Bone marrow (tissue), 2 donors: ENCODE data around the gene HRCT1.

Source experiments
- DNase-seq, 2 donors: peaks; one replicate each; lab custom pipeline; 2025; lab: John Stamatoyannopoulos, UW

The HRCT1 gene

DNA sequence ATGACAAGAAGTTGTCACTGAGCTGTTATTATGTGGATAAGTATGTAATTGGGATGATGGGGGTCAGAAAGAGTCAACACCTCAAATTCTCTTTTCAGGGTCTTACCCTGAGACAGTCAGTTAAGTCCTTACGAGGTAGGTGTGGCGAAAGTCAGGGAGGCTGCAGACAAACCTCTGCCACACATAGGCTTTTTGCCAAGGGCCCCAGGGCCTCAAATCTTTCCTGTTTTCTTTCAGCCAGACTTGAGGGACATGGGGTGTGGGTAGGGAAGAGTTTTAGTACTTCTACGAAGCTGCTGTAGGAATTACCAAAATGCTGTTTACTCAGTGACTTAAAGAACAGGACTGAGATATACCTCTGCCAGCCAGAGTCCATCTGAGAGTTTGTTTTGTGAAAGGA, 38.2 kb downstream of the HRCT1 start:
- no peak for DNase-seq

DNA sequence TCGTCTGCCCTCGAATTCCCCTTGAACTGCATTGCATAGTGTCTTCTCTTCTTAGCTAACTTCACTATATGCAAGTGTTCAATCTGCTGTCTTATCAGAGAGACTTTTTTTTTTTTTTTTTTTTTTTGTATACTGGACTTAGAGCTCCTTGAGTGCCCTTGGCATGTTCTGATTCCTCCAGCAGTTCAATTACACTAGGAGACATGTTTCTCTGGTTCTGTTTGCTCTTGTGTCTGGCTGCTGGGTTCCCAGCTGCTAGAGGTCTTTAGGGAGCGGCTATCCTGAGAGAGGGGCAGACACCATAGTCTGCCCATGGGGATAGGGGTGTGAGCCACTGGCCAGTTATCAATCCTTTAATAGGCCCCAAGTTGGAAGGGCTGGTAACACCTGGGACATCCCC, 38.8 kb downstream of the HRCT1 start:
- DNase-seq = no peak

DNA sequence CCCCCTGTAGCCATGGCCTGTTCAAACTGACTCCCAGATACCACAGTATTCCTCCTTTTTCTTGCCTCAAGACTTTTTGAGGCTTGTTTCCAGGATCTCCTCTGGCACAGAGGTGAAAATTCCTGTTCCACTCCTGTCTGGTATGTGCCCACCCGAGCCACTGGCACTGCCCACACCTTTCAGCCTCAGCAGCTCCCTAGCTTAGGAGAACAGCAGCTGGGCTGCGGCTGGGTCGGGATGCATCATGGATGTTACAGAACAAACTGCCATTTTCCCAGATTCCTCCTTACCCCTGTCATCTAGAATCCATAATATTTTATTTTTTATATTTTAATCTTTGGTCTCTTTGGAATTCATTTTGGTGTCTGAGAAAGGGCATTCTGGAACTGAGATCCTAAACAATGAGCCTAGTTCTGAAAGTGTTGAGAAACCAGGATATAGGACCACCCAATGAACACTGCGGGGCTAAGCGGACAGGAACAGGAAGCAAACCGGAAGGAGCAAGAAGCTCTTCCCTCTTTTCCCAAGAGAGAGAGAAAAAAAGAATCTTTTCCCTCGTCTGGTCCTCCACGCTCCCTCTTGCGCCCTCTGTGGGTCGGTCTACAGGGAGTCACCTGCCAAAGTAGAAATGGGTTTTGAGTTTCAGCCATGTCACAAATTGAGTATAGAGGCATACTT, 39.5 kb downstream of the HRCT1 start:
- peak in 1 of 2 donors; percentile 40 for DNase-seq

DNA sequence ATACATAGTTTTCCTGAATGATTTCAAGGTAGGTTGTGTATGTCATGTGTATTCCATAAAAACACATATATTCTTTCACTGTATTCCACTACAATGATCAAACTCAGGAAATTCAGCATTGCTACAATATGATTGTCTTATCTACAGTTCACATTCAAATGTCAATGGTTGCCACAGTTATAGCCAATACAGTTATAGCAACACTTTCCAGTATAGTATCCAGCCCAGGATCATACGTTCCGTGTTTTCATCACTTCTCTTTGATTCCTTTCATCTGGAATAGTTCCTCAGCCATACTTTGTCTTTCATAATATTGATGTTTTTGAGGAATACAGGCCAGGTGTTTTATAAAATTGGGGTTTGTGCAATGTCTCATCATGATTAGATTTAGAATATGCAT, 42.4 kb downstream of the HRCT1 start:
- no peak for DNase-seq

DNA sequence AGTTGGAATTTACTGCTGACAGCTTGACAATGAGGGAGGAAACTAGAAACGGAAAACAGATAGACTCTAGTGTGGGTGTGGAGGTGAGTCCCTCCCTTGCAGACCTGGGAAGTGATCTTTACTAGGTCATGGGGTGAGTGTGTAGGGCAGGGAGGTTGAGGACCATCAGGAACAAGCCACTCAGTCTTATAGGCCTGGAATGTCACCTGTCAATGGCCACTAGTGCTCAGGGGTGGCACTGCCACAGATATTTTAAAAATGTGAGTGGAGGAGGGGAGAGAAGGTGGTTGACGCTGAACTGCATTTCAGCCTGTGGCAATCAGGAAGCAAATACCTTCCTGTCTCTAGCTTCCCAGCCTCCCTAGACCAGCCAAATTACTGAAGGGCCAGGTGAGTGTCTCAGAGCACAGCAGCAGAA, 42.9 kb downstream of the HRCT1 start:
- no peak for DNase-seq

DNA sequence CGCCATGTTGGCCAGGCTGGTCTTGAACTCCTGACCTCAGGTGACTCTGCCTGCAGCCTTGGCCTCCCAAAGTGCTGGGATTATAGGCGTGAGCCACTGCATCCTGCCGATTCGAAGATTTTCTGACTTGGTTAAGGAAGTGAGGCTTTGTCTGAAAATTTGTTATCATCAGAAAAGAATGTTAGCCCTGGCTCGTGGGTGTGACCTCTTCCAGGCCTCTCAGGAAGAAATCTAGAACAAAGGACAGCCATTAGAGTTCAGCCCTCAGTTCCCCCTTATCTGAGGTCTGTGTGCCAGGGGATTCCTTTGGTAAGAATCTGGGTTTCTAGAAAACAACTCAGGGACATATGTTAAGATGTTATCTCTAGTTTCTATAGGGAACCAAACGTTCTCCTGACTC, 45.7 kb downstream of the HRCT1 start:
- DNase-seq = no peak

DNA sequence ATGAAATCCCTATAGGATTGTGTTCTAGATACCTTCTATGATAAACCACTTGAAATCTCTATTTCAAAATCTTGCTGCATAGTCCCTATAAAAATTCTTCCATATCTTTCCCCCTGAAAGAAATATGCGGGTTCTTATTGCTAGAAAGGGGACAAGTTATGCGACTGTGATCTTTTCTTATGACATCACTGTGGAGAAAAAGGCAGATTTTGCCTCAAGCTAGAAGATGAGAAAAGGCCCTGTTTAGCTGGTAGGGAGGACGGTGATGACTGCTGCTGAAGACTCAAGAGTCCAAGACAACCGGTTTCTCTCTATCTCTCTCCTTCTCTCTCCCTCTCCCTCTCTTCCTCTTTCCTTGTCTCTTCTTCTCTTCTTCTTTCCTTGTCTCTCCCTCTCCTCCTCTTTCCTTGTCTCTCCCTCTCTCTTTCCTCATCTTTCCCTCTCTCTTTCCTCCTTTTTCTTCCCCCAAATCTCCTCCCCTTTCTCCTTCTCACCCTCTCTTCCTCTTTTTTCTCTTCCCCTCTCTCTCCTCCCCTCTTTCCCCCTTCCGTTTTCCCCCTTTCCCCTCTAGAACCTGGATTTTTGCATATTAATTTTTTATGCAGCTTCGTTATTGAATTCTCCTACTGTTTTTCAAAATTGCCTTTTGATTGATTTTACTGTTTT, 46.7 kb downstream of the HRCT1 start:
- DNase-seq = no peak

DNA sequence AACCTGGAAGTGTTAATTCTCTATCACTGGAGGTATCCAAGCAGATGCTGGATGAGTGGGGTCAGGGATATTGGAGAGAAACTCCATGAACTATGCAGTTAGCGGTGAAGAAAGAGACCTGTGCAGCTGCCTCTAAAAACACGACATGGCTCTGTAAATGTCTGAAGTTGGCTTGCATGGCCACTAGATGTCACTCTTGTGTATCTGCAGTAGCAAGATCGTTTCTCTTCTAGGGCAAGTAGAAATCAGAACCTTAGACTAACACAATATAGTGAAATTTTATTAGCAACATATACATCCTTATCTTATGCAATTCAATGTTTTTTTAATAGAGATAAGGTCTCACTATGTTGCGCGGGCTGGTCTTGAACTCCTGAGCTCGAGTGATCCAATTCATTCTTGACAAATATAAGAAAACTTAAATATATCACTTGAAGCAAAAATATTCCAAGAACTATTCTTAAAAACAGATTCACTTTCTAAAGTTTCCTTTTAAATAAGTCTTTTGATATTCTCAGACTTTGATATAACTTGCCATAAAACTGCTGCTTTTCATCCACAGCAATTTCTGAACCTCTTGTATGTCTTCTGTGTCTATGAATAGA, 49.0 kb downstream of the HRCT1 start:
- peak in 1 of 2 donors; percentile 45 for DNase-seq

DNA sequence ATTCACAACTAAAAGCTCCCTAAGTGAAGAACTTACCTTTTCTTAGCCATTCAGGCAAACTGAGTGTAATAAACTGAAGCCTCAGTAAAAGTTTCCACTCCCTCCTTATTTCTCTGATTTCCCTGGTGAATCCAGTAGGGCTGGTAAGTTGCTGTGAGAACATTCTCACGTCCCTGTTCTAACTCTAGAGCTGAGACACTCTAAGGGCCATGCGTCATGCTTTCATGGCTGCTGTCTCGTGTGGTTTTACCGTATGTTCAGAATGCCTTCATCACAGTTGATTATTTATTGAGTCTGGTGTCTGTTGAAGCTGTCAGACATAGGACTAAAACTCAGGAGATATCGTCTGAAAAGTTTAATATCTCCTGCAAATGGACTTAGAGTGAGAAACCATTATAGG, 50.6 kb downstream of the HRCT1 start:
- DNase-seq = no peak
